Transverse colon (tissue), 4 donors: Measurements from ENCODE around the gene SPINK7.

Experiments
- CTCF ChIP-seq, 5 experiments: fragments of 200-600 bp in 3 of 5; fragments of 450-650 bp in 2 of 5; sonication (generic) in 3 of 5; IDR thresholded peaks; 1 replicate in 2 of 5; 2 replicates in 3 of 5; pipeline ENCODE4 v1.5.1; 2016 to 2017; ENCODE audit warnings: antibody characterized with exemption in 5 of 5, inconsistent platforms in 3 of 5, mild to moderate bottlenecking in 2 of 5, moderate library complexity in 1 of 5
- EP300 ChIP-seq: sonication (generic); formaldehyde crosslinking; IDR thresholded peaks from one replicate; pipeline ENCODE4 v1.6.1; 2017; ENCODE audit warnings: antibody characterized with exemption, low read depth
- POLR2A ChIP-seq: fragments of 450-650 bp; IDR thresholded peaks from one replicate; pipeline ENCODE4 v1.6.1; 2016; ENCODE audit warnings: antibody characterized with exemption, mild to moderate bottlenecking, moderate library complexity
- POLR2AphosphoS5 ChIP-seq, 3 donors: sonication (generic); formaldehyde crosslinking; IDR thresholded peaks; one replicate each; pipeline ENCODE4 v1.6.1; 2016; ENCODE audit warnings: antibody characterized with exemption in 3 of 3

- TF ChIP-seq EP300 (no peak), POLR2AphosphoS5 (IDR thresholded peaks at IDR 0.05) (no peak), POLR2A (no peak), CTCF (IDR thresholded peaks at IDR 0.05) (no peak)
Measured at GRCh38 chr5:148364343-148364742, 52.1 kb downstream of the SPINK7 start.
